ENCODE results near the gene MUC5AC.
"Not testable (repeated sequence)": the region's sequence is repeated elsewhere in the genome, so short reads cannot be mapped to it uniquely, and the experiment has no call there.

The MUC5AC gene

GRCh38 chr11:1157645-1158591, at the start of gene MUC5AC:
TSS of gene MUC5AC (plus strand) at chr11:1157953. CDS start at chr11:1158000, 47 bp downstream.
- no peak for DNase-seq

- no peak for DNase-seq
Measured at GRCh38 chr11:1108246-1108900, 49.4 kb upstream of the MUC5AC start.

- no peak for DNase-seq
Measured at GRCh38 chr11:1109101-1109917, 48.4 kb upstream of the MUC5AC start.

- no peak for DNase-seq
Measured at GRCh38 chr11:1109918-1110705, 47.6 kb upstream of the MUC5AC start.

- no peak for DNase-seq
Measured at GRCh38 chr11:1111545-1112212, 46.1 kb upstream of the MUC5AC start.

- no peak for DNase-seq
Measured at GRCh38 chr11:1112351-1113191, 45.2 kb upstream of the MUC5AC start.

- DNase-seq = no peak
Measured at GRCh38 chr11:1113405-1114201, 44.1 kb upstream of the MUC5AC start.

GRCh38 chr11:1115292-1115691, 42.5 kb upstream of the MUC5AC start:
- DNase-seq = not testable (repeated sequence)

- no peak for DNase-seq
Measured at GRCh38 chr11:1116104-1116503, 41.6 kb upstream of the MUC5AC start.

GRCh38 chr11:1116666-1117390, 40.9 kb upstream of the MUC5AC start:
- DNase-seq = no peak

- DNase-seq = no peak
Measured at GRCh38 chr11:1117992-1118391, 39.8 kb upstream of the MUC5AC start.

- no peak for DNase-seq
Measured at GRCh38 chr11:1118755-1119603, 38.8 kb upstream of the MUC5AC start.

- DNase-seq = no peak
Measured at GRCh38 chr11:1119604-1120146, 38.1 kb upstream of the MUC5AC start.

GRCh38 chr11:1120532-1121330, 37.0 kb upstream of the MUC5AC start:
- no peak for DNase-seq

- no peak for DNase-seq
Measured at GRCh38 chr11:1121331-1121812, 36.4 kb upstream of the MUC5AC start.

GRCh38 chr11:1121813-1122663, 35.7 kb upstream of the MUC5AC start:
- DNase-seq = no peak
